ENCODE data around the gene CACNA1B. TPM values are rescaled to one million over a fixed set of nuclear protein-coding genes. Genes with fewer than 3 reads are reported as not detected.

CACNA1B gene
- total RNA-seq, 1 donor from 2014 or later, result not detected

DNA sequence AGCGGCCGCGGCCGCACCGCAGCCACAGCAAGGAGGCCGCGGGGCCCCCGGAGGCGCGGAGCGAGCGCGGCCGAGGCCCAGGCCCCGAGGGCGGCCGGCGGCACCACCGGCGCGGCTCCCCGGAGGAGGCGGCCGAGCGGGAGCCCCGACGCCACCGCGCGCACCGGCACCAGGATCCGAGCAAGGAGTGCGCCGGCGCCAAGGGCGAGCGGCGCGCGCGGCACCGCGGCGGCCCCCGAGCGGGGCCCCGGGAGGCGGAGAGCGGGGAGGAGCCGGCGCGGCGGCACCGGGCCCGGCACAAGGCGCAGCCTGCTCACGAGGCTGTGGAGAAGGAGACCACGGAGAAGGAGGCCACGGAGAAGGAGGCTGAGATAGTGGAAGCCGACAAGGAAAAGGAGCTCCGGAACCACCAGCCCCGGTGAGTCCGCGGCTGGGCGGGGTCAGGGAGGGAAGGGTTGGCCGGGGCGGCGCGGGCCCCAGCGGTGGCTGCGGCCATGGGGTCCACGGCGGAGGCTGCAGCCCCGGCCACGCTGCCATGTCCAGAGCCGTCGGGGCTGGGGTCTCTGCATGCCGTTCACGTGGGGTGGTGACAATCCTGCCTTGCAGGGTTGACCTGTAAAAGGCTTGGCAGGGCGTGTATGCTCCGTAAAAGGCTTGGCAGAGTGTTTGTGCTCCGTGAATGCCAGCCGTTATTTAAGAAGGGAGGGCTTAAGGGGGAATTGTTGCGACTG is 146.0 kb downstream of the CACNA1B start:
- DNase-seq (ENCODE audit: low read depth) (no peak), FAIRE-seq (no peak)
- TF ChIP-seq CTCF (IDR thresholded peaks at IDR 0.05; ENCODE audit: insufficient read depth, low read length, severe bottlenecking), result no peak
- Histone ChIP-seq H3K27me3 (ENCODE audit: control insufficient read depth, insufficient read depth, low read length) (peaks cover 4% of the 10 kb centered on the region), H3K36me3 (ENCODE audit: control insufficient read depth, insufficient read depth, low read length) (no peaks in the 10 kb centered on the region), H3K4me3 (ENCODE audit: low read depth, low read length) (no peak overlapping the region)

GRCh38 chr9:138024131-138024530 is 146.5 kb downstream of the CACNA1B start:
- FAIRE-seq, result no peak
- Histone ChIP-seq H3K27me3 (ENCODE audit: control insufficient read depth, insufficient read depth, low read length) (peaks cover 4% of the 10 kb centered on the region), H3K4me3 (ENCODE audit: low read depth, low read length) (no peak overlapping the region), H3K36me3 (ENCODE audit: control insufficient read depth, insufficient read depth, low read length) (no peaks in the 10 kb centered on the region)
- no peak for TF ChIP-seq CTCF (IDR thresholded peaks at IDR 0.05; ENCODE audit: insufficient read depth, low read length, severe bottlenecking)
- DNase-seq (ENCODE audit: low read depth), result no peak

- no peak for DNase-seq (ENCODE audit: low read depth)
- Histone ChIP-seq H3K4me3 (ENCODE audit: low read depth, low read length) (no peak overlapping the region), H3K36me3 (ENCODE audit: control insufficient read depth, insufficient read depth, low read length) (no peaks in the 10 kb centered on the region), H3K27me3 (ENCODE audit: control insufficient read depth, insufficient read depth, low read length) (peaks cover 4% of the 10 kb centered on the region)
- no peak for FAIRE-seq
- TF ChIP-seq CTCF (IDR thresholded peaks at IDR 0.05; ENCODE audit: insufficient read depth, low read length, severe bottlenecking), result no peak
Measured at GRCh38 chr9:138024831-138025291, 147.3 kb downstream of the CACNA1B start.

DNA sequence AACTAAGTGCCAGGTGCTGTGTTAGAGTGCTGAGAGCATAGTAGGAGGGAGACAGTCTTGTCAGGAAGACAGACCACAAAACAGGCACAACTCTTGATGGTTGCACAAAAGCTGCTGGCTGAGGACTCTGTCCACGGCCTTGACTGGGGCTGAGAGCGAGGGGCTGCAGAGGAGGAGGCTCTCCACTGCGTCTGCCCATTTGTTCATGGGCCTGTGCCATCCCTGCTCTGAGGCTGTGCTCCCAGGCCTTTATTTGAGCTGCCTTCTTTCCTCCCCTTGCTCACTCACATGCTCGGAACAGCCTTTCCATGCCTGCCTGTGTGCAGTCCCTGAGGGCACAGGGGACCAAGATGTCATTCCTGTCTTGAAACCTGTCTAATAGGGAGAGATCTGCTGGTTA is 147.8 kb downstream of the CACNA1B start:
- FAIRE-seq (no peak), DNase-seq (ENCODE audit: low read depth) (no peak)
- no peak for TF ChIP-seq CTCF (IDR thresholded peaks at IDR 0.05; ENCODE audit: insufficient read depth, low read length, severe bottlenecking)
- H3K4me3 ChIP-seq (ENCODE audit: low read depth, low read length), result no peak overlapping the region
- H3K27me3 ChIP-seq (ENCODE audit: control insufficient read depth, insufficient read depth, low read length), result peaks cover 4% of the 10 kb centered on the region
- no peaks in the 10 kb centered on the region for H3K36me3 ChIP-seq (ENCODE audit: control insufficient read depth, insufficient read depth, low read length)

- DNase-seq (ENCODE audit: low read depth), result no peak
- Histone ChIP-seq H3K36me3 (ENCODE audit: control insufficient read depth, insufficient read depth, low read length) (no peaks in the 10 kb centered on the region), H3K27me3 (ENCODE audit: control insufficient read depth, insufficient read depth, low read length) (peaks cover 4% of the 10 kb centered on the region), H3K4me3 (ENCODE audit: low read depth, low read length) (no peak overlapping the region)
- TF ChIP-seq CTCF (IDR thresholded peaks at IDR 0.05; ENCODE audit: insufficient read depth, low read length, severe bottlenecking), result no peak
- no peak for FAIRE-seq
Measured at GRCh38 chr9:138025908-138026307, 148.3 kb downstream of the CACNA1B start.

DNA sequence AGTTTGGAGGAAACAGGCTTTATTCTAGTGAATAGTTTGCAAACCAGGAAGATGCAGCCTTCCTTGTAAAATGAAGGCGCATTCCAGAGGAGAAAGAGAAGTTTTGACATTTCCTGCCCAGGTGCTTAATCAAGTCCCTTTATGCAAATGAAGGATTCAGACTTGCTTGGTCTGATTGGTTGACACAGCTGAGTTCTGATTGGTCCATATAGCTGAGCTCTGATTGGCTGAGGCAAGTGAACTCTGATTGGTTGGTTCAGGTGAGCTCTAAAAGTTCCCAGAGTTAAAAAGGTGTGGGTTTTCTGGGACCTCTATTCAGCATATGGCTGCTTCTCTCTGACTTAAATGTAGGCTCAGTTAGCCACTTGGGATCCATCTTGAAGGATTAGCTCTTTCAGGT is 151.0 kb downstream of the CACNA1B start:
- FAIRE-seq, result no peak
- H3K4me3 ChIP-seq (ENCODE audit: low read depth, low read length), result no peak overlapping the region
- H3K27me3 ChIP-seq (ENCODE audit: control insufficient read depth, insufficient read depth, low read length), result peaks cover 3% of the 10 kb centered on the region
- no peak for DNase-seq (ENCODE audit: low read depth)
- TF ChIP-seq CTCF (IDR thresholded peaks at IDR 0.05; ENCODE audit: insufficient read depth, low read length, severe bottlenecking), result no peak
- H3K36me3 ChIP-seq (ENCODE audit: control insufficient read depth, insufficient read depth, low read length), result no peaks in the 10 kb centered on the region

Data from bronchial epithelial cell (primary cell).